Epithelial cell of proximal tubule (primary cell): Measurements from ENCODE around the gene GALNT15. TPM values are rescaled to one million over a fixed set of nuclear protein-coding genes. Genes with fewer than 3 reads are reported as not detected.

Experiments
- DNase-seq: peaks from one replicate; pipeline ENCODE4 v3.0.0-alpha.2; 2011; ENCODE audit warnings: low read depth
- H3K4me3 ChIP-seq: 2 replicates; pipeline ENCODE4 v1.5.1; 2011; ENCODE audit warnings: low read depth, mild to moderate bottlenecking, low read length
- total RNA-seq: library from RNA; depleted of rRNA; stranded (reverse); fragments of >200 nt; gene quantifications from 2 replicates; pipeline ENCODE4 v1.2.3, GENCODE V29; 2015
- TF ChIP-seq, protein P1 (sequence below): conservative IDR thresholded peaks from 2 replicates; pipeline ENCODE4 v1.5.1; 2012; ENCODE audit warnings: low read depth, mild to moderate bottlenecking, low read length

GALNT15 gene
- total RNA-seq, 1 donor from 2014 or later: not detected

DNA sequence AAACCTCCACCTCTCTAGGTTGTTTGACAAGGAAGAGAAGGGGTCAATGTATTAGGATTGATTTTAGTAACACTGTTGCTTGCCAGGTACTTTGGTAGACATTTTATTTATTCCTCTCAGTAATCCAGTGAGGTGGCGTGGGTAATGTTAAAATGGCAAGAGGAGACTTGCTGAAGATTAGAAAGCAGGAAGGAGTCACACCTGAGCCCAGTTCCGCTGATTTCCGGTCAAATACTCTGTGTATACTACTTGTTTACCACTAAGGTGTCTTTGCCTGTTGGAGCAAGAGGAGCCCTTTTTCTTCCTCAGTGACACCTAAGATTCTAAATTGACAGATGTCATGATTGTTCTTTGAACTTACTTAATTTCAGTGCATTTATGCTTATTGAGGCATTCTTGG is 92.2 kb downstream of the GALNT15 start:
- TF ChIP-seq, protein P1, sequence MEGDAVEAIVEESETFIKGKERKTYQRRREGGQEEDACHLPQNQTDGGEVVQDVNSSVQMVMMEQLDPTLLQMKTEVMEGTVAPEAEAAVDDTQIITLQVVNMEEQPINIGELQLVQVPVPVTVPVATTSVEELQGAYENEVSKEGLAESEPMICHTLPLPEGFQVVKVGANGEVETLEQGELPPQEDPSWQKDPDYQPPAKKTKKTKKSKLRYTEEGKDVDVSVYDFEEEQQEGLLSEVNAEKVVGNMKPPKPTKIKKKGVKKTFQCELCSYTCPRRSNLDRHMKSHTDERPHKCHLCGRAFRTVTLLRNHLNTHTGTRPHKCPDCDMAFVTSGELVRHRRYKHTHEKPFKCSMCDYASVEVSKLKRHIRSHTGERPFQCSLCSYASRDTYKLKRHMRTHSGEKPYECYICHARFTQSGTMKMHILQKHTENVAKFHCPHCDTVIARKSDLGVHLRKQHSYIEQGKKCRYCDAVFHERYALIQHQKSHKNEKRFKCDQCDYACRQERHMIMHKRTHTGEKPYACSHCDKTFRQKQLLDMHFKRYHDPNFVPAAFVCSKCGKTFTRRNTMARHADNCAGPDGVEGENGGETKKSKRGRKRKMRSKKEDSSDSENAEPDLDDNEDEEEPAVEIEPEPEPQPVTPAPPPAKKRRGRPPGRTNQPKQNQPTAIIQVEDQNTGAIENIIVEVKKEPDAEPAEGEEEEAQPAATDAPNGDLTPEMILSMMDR: no peak

DNA sequence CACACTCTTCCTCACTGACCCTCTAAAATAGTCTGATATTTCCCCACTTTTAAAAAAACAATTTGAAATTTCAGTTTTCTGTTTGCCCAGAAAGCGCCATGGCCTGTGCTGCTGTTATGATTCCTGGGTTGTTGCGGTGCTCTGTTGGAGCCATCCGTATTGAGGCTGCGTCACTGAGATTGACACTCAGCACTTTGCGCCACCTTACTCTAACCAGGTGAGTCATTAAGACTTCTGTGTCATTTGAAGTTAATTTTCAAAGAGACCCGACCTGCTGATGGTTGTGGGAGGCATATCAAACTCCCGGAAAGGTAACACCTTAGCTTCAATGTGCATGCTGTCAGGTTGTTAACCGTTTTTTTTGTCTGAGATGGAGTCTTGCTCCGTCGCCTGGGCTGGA is 96.4 kb downstream of the GALNT15 start:
- H3K4me3 ChIP-seq: no peak overlapping the region
- DNase-seq: no peak
- TF ChIP-seq, protein P1: no peak

More for the DNA sequence above, 92.2 kb downstream of the GALNT15 start:
- H3K4me3 ChIP-seq: peak overlapping the region; percentile 96
- no peak for DNase-seq

DNA sequence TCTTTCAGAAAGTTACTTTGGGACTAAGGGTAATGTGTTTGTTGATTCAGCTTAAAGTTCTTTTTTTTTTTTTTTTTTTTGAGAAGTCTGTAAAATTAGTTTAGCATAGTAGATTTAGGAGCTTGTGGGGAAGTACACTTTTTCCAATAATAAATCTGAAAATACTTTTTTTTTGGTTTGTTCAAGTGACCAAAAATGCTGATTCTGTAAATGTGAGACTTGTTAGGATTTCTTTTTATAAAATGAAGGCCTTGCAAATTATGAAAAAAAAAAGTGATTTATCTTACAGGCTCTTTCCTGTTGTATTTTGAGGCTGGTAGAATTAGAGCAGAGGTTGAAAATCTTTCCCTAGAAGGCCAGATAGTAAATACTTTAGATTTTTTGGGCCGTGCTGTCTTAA is 98.1 kb downstream of the GALNT15 start:
- no peak overlapping the region for H3K4me3 ChIP-seq
- TF ChIP-seq, protein P1: no peak
- no peak for DNase-seq

DNA sequence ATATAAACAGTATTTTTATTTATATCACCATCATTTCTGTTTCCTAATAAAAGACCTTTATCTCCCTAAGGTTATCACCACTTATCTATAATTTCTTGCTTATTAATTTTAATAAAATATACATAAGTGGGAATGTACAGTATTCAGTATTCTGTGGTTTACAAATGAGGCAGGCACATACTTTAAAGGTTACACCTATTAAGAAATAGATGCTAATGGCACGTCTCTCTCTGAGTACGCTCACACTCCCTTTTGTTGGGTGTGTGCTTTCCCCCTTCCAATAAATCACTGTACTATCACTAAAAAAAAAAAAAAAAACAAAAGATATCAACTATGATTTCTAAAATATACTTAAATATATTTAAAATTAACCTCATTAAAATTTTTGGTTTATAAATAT is 99.4 kb downstream of the GALNT15 start:
- TF ChIP-seq, protein P1: no peak
- no peak overlapping the region for H3K4me3 ChIP-seq
- DNase-seq: no peak

DNA sequence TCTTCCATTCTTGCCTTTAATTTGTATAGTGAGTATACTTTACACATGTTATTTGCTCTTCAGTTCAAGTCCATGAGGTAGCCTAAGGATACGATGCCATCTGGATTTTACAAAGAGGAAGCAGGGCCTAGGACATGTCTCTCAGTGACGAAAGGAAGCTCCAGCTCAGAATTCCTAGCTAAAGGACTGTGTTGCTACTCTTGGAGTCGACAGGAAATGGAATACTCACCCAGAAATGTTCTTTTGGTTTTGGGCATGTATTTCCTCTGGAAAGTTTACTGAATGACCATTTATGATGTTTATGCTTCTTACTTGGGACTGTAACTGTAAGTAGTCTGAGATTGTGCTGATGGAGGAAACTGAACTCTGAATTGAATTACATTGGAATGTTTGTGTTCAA is 103.0 kb downstream of the GALNT15 start:
- no peak overlapping the region for H3K4me3 ChIP-seq
- TF ChIP-seq, protein P1: no peak
- no peak for DNase-seq

DNA sequence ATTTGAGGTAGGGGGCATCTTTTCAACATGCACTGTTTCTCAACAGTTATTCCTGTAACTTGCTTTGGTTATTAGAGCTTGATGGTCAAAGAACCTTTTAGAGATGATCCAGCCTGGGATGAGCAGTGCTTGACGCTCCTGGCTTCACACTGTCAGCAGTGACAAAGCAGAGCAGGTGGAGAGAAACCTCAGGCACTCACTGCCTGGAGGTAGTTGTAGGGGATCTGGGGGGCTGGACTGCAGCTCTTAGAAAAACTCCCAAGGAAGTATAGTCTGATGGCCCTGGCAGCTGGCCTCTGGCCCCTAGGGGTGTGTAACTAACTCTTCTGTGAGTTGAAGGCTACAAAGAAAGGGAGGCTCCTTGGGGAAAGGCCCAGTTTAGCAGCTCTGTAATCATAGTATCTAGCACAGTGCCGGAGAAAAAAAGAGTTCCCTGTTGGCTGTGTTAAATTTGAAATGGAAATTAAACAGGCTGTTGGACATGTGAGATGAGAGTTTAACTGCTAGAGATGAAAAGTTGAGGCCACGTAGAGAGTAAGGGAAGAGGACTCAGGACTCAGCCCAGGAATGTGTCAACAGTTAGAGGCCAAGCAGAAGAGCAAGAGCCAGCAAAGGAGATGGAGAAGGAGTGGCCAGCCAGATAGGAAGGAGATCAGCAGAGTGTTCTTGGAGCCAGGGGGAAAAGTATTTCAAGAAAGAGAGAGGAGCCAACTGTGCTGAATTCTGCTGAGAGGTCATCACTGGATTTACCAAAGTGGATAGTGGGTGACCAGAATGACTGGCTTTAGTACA is 104.7 kb downstream of the GALNT15 start:
- TF ChIP-seq, protein P1: no peak
- DNase-seq: no peak
- no peak overlapping the region for H3K4me3 ChIP-seq

DNA sequence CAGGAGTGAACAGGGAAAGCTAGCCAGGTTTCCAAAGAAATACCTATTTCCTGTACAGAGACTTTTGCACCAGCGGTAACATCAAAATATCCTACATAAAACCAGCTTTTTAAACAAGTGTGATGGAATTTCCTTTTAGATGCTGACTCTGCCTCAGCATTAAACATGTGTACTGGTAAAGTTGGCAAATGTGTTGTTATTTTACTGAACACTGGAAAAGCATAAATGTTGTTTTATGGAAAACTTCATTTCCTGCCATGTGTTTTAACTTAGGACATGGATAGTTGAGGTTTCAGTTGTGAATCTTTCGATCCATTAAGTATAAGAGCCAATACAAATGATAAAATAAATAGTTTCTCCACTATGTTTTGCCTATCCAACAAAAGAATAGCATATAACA is 106.2 kb downstream of the GALNT15 start:
- TF ChIP-seq, protein P1: no peak
- no peak overlapping the region for H3K4me3 ChIP-seq
- DNase-seq: no peak
